GM12878 (cell line): ENCODE results near the gene CD82.

ENCODE experiments used
- BCL3 ChIP-seq: IDR thresholded peaks from 2 replicates; pipeline ENCODE4 v1.6.1; 2011; ENCODE audit warnings: borderline replicate concordance, low read depth, mild to moderate bottlenecking, moderate library complexity, low read length; ENCODE audit not compliant: insufficient read depth, poor library complexity, severe bottlenecking
- CREB1 ChIP-seq: IDR thresholded peaks from 2 replicates; pipeline ENCODE4 v1.6.1; 2012; ENCODE audit warnings: low read depth, mild to moderate bottlenecking, inconsistent platforms
- CTCF ChIP-seq, 3 experiments: IDR thresholded peaks in 2 of 3; conservative IDR thresholded peaks in 1 of 3; 2 replicates each; pipeline ENCODE4 v1.5.1; 2011; ENCODE audit warnings: low read depth in 3 of 3, low read length in 3 of 3, mild to moderate bottlenecking in 3 of 3, control low read depth in 2 of 3, moderate library complexity in 2 of 3, inconsistent platforms in 1 of 3, mixed read lengths in 1 of 3; ENCODE audit not compliant: control insufficient read depth in 2 of 3, insufficient read depth in 1 of 3; ENCODE audit errors: extremely low read depth in 1 of 3
- EP300 ChIP-seq, 2 experiments: fragments of 150-350 bp in 1 of 2; IDR thresholded peaks; 2 replicates each; pipeline ENCODE4 v1.6.1; 2011 to 2012; ENCODE audit warnings: low read depth in 2 of 2, low read length in 2 of 2, borderline replicate concordance in 1 of 2, improper control_type of control experiment in 1 of 2, inconsistent platforms in 1 of 2; ENCODE audit not compliant: control insufficient read depth in 1 of 2
- EZH2 ChIP-seq: IDR thresholded peaks from 2 replicates; pipeline ENCODE4 v1.6.1; 2012; ENCODE audit warnings: low read depth, mild to moderate bottlenecking, control low read depth, inconsistent platforms, low read length, borderline replicate concordance; ENCODE audit not compliant: control insufficient read depth
- POLR2A ChIP-seq: IDR thresholded peaks from 2 replicates; pipeline ENCODE4 v1.6.1; 2011; ENCODE audit warnings: low read depth, mild to moderate bottlenecking, low read length
- POLR2AphosphoS2 ChIP-seq: IDR thresholded peaks from 2 replicates; pipeline ENCODE4 v1.6.1; 2011; ENCODE audit warnings: low read depth, mild to moderate bottlenecking, low read length, improper control_type of control experiment, moderate library complexity
- POLR2AphosphoS5 ChIP-seq: IDR thresholded peaks from 2 replicates; pipeline ENCODE4 v1.6.1; 2011; ENCODE audit warnings: mild to moderate bottlenecking, low read length, inconsistent platforms
- TCF3 ChIP-seq: IDR thresholded peaks from 2 replicates; pipeline ENCODE4 v1.6.1; 2012; ENCODE audit warnings: low read depth, mild to moderate bottlenecking, low read length, borderline replicate concordance; ENCODE audit not compliant: insufficient read depth
- ZNF207 ChIP-seq: fragments of 450-650 bp; IDR thresholded peaks from 2 replicates; pipeline ENCODE4 v1.6.1; 2014; ENCODE audit warnings: antibody characterized with exemption, mild to moderate bottlenecking, borderline replicate concordance
- ZNF24 ChIP-seq: fragments of 450-650 bp; IDR thresholded peaks from 2 replicates; pipeline ENCODE4 v1.6.1; 2017; ENCODE audit warnings: antibody characterized with exemption, mild to moderate bottlenecking

- TF ChIP-seq BCL3 (peak; percentile 22), CTCF (IDR thresholded peaks at IDR 0.05 in 2 of 3, conservative IDR thresholded peaks at IDR 0.05 in 1 of 3; ENCODE audit: control insufficient read depth in 2 of 3, extremely low read depth in 1 of 3, insufficient read depth in 1 of 3, low read depth in 3 of 3, low read length in 3 of 3) (no peak), POLR2A (no peak), CREB1 (no peak), EP300 (IDR thresholded peaks at IDR 0.05; ENCODE audit: borderline replicate concordance in 1 of 2, control insufficient read depth in 1 of 2, low read depth in 2 of 2, low read length in 2 of 2) (no peak), POLR2AphosphoS2 (no peak), EZH2 (no peak), ZNF24 (no peak), POLR2AphosphoS5 (no peak), ZNF207 (no peak), TCF3 (no peak)
Observed at GRCh38 chr11:44613153-44613552, 47.7 kb downstream of the CD82 start.
